Sigmoid colon (tissue), 7 donors: ENCODE measurements around the gene C1QTNF8. TPM values are rescaled to one million over a fixed set of nuclear protein-coding genes. Genes with fewer than 3 reads are reported as not detected.

Source experiments
- DNase-seq: peaks from one replicate; pipeline ENCODE4 v3.0.0-alpha.2; 2019
- H3K27ac ChIP-seq, 4 donors: fragments of 200-600 bp; sonication (generic); one replicate each; pipeline ENCODE4 v1.5.1; 2016 to 2019; ENCODE audit warnings: mild to moderate bottlenecking in 1 of 4
- H3K27me3 ChIP-seq, 3 donors: fragments of 200-600 bp; sonication (generic); one replicate each; pipeline ENCODE4 v1.5.1; 2019; ENCODE audit warnings: mild to moderate bottlenecking in 1 of 3
- H3K36me3 ChIP-seq, 4 donors: fragments of 200-600 bp; sonication (generic); one replicate each; pipeline ENCODE4 v1.5.1; 2016 to 2019
- H3K4me1 ChIP-seq, 4 donors: fragments of 200-600 bp; sonication (generic); one replicate each; pipeline ENCODE4 v1.5.1; 2017 to 2019
- H3K4me3 ChIP-seq, 4 donors: fragments of 200-600 bp; sonication (generic); one replicate each; pipeline ENCODE4 v1.5.1; 2017 to 2019; ENCODE audit warnings: mild to moderate bottlenecking in 2 of 4, moderate library complexity in 1 of 4
- H3K9me3 ChIP-seq, 4 donors: fragments of 200-600 bp in 3 of 4; sonication (generic) in 3 of 4; one replicate each; pipeline versions ENCODE4 v1.5.1 to v1.6.1; 2013 to 2019
- EP300 ChIP-seq, 4 donors: sonication (generic); formaldehyde crosslinking; IDR thresholded peaks; one replicate each; pipeline ENCODE4 v1.6.1; 2017; ENCODE audit warnings: antibody characterized with exemption in 4 of 4
- POLR2A ChIP-seq, 2 donors: fragments of 450-650 bp; IDR thresholded peaks; one replicate each; pipeline ENCODE4 v1.6.1; 2016; ENCODE audit warnings: antibody characterized with exemption in 2 of 2, mild to moderate bottlenecking in 2 of 2, moderate library complexity in 2 of 2
- POLR2AphosphoS5 ChIP-seq, 4 donors: sonication (generic); formaldehyde crosslinking; IDR thresholded peaks; one replicate each; pipeline ENCODE4 v1.6.1; 2017; ENCODE audit warnings: antibody characterized with exemption in 4 of 4
- WGBS, 2 donors: extraction: QIAGEN DNeasy Blood & Tissue Kit; methylation state at CpG; one replicate each; pipeline ENCODE4 v1.1.7; 2013; 5-methylcytosine and 5-hydroxymethylcytosine counted together
- intact Hi-C: fragments of 100-400 bp; cut with DNase I; formaldehyde crosslinking; loops from one replicate; pipeline ENCODE4 v1.15.1; 2023
- polyA plus RNA-seq, 3 donors: library from polyadenylated mRNA; stranded (reverse); fragments of 200-250 nt; gene quantifications; one replicate each; pipeline ENCODE4 v1.2.3, GENCODE V29; 2013
- total RNA-seq, 4 donors: library from RNA; depleted of rRNA; stranded (reverse); fragments of >200 nt; gene quantifications; one replicate each; pipeline ENCODE4 v1.1.0, GENCODE V29; 2016
- TF ChIP-seq, protein P1 (sequence below), 4 experiments: fragments of 450-650 bp in 3 of 4; fragments of 200-600 bp in 1 of 4; IDR thresholded peaks; one replicate each; pipeline ENCODE4 v1.5.1; 2016 to 2019; ENCODE audit warnings: antibody characterized with exemption in 4 of 4, mild to moderate bottlenecking in 3 of 4, moderate library complexity in 2 of 4
- donor health status: healthy with polysubstance abuse.
- donor health status: Bipolar disorder and iron deficiency.
- donor health status: healthy.

Gene C1QTNF8
- total and polyA plus RNA-seq, 7 donors = not detected

DNA sequence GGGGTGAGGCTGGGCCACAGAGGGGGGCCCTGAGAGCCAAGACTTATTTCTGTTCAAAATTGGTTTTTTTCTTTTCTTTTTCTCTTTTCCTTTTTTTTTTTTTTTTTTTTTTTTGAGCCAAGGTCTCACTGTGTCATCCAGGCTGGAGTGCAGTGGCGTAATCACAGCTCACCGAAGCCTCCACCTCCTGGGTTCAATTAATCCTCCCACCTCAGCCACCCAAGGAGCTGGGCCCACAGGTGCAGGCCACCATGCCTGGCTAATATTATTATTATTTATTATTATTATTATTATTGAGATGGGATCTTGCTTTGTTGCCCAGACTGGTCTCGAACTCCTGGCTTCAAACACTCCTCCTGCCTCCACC, 39.4 kb upstream of the C1QTNF8 start:
- H3K36me3 ChIP-seq = no peaks in the 10 kb centered on the region
- TF ChIP-seq, protein P1, sequence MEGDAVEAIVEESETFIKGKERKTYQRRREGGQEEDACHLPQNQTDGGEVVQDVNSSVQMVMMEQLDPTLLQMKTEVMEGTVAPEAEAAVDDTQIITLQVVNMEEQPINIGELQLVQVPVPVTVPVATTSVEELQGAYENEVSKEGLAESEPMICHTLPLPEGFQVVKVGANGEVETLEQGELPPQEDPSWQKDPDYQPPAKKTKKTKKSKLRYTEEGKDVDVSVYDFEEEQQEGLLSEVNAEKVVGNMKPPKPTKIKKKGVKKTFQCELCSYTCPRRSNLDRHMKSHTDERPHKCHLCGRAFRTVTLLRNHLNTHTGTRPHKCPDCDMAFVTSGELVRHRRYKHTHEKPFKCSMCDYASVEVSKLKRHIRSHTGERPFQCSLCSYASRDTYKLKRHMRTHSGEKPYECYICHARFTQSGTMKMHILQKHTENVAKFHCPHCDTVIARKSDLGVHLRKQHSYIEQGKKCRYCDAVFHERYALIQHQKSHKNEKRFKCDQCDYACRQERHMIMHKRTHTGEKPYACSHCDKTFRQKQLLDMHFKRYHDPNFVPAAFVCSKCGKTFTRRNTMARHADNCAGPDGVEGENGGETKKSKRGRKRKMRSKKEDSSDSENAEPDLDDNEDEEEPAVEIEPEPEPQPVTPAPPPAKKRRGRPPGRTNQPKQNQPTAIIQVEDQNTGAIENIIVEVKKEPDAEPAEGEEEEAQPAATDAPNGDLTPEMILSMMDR (IDR thresholded peaks at IDR 0.05) = no peak
- WGBS, 2 donors = 25 to 77% methylated on average over 3 of the region's 3 CpGs
- no peak overlapping the region for H3K27ac ChIP-seq
- no peaks in the 10 kb centered on the region for H3K9me3 ChIP-seq
- no peaks in the 10 kb centered on the region for H3K4me1 ChIP-seq
- no peaks in the 10 kb centered on the region for H3K27me3 ChIP-seq
- H3K4me3 ChIP-seq = no peak overlapping the region
- no peak for DNase-seq
- intact Hi-C loops = no loop called here

DNA sequence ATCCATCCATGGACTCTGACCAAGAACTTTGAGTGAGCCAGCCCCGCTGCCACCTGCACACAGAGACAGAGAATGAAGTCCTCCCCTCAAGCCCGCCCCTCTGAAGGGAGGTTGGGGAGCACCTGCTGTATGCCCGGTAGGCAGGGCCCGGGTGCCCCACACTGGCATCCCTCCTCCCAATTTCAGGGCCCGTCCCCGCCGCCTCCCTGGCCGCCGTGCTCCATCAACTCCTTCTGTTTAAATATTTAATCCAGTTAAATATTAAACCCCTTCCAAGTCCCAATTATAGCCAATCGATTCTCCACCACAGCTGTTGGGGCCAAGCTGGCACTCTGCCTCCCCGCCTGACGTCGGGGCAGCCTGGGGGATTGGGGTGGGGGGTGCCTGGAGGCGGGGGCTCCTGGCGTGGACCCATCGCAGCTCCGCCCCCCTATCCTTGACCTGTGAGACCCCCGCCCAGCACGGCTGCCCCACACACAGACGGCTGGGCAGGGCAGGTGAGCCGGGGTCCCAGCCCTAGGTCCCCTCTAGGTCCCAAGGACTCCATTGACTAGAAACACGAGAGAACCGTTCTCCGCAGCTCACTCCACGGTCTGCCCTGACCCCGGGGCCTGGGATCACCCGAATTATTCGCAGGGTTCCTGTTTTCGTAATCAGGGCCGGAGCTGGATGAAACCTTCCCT, 38.9 kb upstream of the C1QTNF8 start:
- intact Hi-C loops = no loop called here
- no peaks in the 10 kb centered on the region for H3K36me3 ChIP-seq
- H3K27me3 ChIP-seq = no peaks in the 10 kb centered on the region
- H3K4me1 ChIP-seq = no peaks in the 10 kb centered on the region
- 21 to 58% methylated on average over 30 of the region's 30 CpGs for WGBS, 2 donors
- H3K9me3 ChIP-seq = no peaks in the 10 kb centered on the region
- TF ChIP-seq EP300 (IDR thresholded peaks at IDR 0.05) (no peak), POLR2A (IDR thresholded peaks at IDR 0.05) (no peak), POLR2AphosphoS5 (IDR thresholded peaks at IDR 0.05) (no peak)
- TF ChIP-seq, protein P1 (IDR thresholded peaks at IDR 0.05) = no peak
- DNase-seq = no peak
- H3K4me3 ChIP-seq = no peak overlapping the region
- no peak overlapping the region for H3K27ac ChIP-seq

DNA sequence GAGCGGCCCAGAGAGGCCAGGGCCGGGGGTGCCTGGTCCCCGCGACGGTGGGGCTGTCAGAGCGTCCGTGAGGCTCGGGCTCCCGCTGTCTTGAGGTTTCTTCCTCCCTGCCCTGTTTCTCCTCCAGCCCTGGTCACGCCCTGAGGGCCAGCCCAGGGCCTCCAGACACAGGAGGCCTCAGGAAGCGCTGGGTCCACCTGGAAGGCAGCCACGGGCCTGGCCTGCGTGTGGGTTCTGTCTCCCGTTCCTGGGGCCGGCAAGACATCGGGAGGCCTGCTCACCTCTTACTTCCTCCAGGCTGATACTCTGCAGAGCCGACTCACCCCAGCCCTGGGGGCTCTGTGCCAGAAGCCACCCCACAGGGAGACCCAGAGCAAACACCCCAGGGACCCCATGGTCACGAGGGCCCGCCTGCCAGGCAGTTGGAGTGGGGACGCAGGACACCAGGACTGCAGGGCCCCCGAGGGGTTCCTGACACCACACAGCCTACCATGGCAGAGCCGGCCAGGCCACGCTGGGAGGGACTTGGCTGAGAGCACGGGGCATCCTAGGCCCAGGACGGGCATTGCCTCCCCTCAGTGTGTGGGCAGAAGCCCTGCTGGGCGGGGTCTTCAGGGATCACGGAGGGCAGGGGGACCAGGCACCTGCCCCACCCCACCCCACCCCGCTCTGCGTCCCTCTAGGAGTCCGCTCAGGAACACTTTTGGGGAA, 37.9 kb upstream of the C1QTNF8 start:
- no peak for DNase-seq
- Histone ChIP-seq H3K4me1 (no peaks in the 10 kb centered on the region), H3K9me3 (no peaks in the 10 kb centered on the region), H3K4me3 (no peak overlapping the region), H3K36me3 (no peaks in the 10 kb centered on the region), H3K27me3 (no peaks in the 10 kb centered on the region), H3K27ac (no peak overlapping the region)
- 22 to 58% methylated on average over 30 of the region's 30 CpGs for WGBS, 2 donors
- intact Hi-C loops = no loop called here
- TF ChIP-seq EP300 (IDR thresholded peaks at IDR 0.05) (no peak), POLR2AphosphoS5 (IDR thresholded peaks at IDR 0.05) (no peak), POLR2A (IDR thresholded peaks at IDR 0.05) (no peak)

DNA sequence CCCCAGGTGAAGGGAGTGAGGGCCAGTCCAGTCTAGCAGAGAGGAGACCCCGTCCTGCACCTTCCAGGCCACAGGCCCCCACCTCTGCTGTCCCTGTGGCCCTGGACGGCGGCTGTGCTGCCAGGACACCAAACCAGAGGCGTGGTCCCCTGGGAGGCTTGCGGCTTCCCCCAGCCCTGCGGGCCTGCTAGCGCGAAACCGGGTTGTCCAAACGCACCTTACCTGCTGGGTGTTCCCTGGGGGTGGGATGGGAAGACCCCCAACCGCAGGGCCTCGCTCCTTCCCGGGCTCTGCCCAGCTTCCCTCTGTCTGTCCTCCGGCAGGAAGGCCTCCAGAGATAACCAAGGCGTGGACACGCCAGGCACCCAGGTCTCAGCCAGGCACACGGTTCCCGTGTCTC, 37.2 kb upstream of the C1QTNF8 start:
- WGBS, 2 donors = 61 to 82% methylated on average over 18 of the region's 18 CpGs
- H3K4me1 ChIP-seq = no peaks in the 10 kb centered on the region
- H3K4me3 ChIP-seq = no peak overlapping the region
- TF ChIP-seq POLR2A (IDR thresholded peaks at IDR 0.05) = no peak
- TF ChIP-seq, protein P1 (IDR thresholded peaks at IDR 0.05) = no peak
- TF ChIP-seq POLR2AphosphoS5 (IDR thresholded peaks at IDR 0.05) = no peak
- no peak for TF ChIP-seq EP300 (IDR thresholded peaks at IDR 0.05)
- no peaks in the 10 kb centered on the region for H3K27me3 ChIP-seq
- no peak for DNase-seq
- intact Hi-C loops = no loop called here
- no peaks in the 10 kb centered on the region for H3K9me3 ChIP-seq
- H3K27ac ChIP-seq = no peak overlapping the region
- no peaks in the 10 kb centered on the region for H3K36me3 ChIP-seq

DNA sequence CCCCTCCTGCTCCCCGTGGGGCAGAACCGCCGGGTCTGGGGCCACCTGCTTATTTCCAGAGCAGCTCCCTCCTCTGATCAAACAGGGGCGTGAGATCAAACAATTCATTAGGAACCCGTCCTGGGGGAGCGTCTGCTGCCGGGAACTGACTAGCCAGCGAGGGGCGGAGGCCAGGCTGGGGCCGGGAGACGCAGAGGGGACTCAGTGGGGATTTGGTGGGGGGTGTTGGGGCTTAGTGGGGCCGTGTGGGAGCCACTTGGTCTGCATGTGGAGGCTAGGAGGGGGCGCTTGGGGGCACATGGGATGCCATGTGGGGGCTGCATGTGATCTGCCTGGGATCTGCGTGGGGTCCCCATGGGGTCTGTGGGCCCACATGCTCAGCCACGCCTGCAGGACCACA, 36.4 kb upstream of the C1QTNF8 start:
- Histone ChIP-seq H3K9me3 (no peaks in the 10 kb centered on the region), H3K27ac (no peak overlapping the region), H3K4me3 (no peak overlapping the region), H3K4me1 (no peaks in the 10 kb centered on the region), H3K36me3 (no peaks in the 10 kb centered on the region), H3K27me3 (no peaks in the 10 kb centered on the region)
- intact Hi-C loops = no loop called here
- no peak for DNase-seq
- 38 to 62% methylated on average over 15 of the region's 15 CpGs for WGBS, 2 donors
- TF ChIP-seq, protein P1 (IDR thresholded peaks at IDR 0.05) = no peak
- TF ChIP-seq POLR2A (IDR thresholded peaks at IDR 0.05) = no peak
- no peak for TF ChIP-seq EP300 (IDR thresholded peaks at IDR 0.05)
- TF ChIP-seq POLR2AphosphoS5 (IDR thresholded peaks at IDR 0.05) = no peak
